ENCODE results near the gene TAC1. TPM values are rescaled to one million over a fixed set of nuclear protein-coding genes. Genes with fewer than 3 reads are reported as not detected.
"Not testable (repeated sequence)": the region's sequence is repeated elsewhere in the genome, so short reads cannot be mapped to it uniquely, and the experiment has no call there.

The TAC1 gene
- total RNA-seq, 2 donors from 2014 or later = 2.2 TPM; not detected in 1

- DNase-seq = no peak
- H3K27ac ChIP-seq = peak overlapping the region; percentile 85
These were observed 40.4 kb downstream of the TAC1 start for GRCh38 chr7:97772045-97772901.

GRCh38 chr7:97786398-97786797 is 54.5 kb downstream of the TAC1 start:
- H3K9ac ChIP-seq (ENCODE audit: low read depth in 2 of 2, low read length in 2 of 2); H3K9me3 ChIP-seq; H3K27ac ChIP-seq; DNase-seq; H3K36me3 ChIP-seq; H3K27me3 ChIP-seq; H3K4me3 ChIP-seq; H3K4me1 ChIP-seq; intact Hi-C loops (cut with DNase I): not testable (repeated sequence)

More at GRCh38 chr7:97772045-97772901, 40.4 kb downstream of the TAC1 start:
- Histone ChIP-seq H3K9ac (ENCODE audit: low read depth in 2 of 2, low read length in 2 of 2) (no peak overlapping the region), H3K4me3 (no peak overlapping the region), H3K27me3 (no peaks in the 10 kb centered on the region), H3K9me3 (no peaks in the 10 kb centered on the region), H3K36me3 (no peaks in the 10 kb centered on the region), H3K4me1 (no peaks in the 10 kb centered on the region)
- no peak for TF ChIP-seq CTCF (IDR thresholded peaks at IDR 0.05)
- intact Hi-C loops (cut with DNase I) = no loop called here

Other genes with a start within 250 kb of the TAC1 start
- gene ASNS, start 140.3 kb downstream of the TAC1 start, total RNA-seq = 10 to 100 TPM; 16.0 to 48.3 TPM

All from colonic mucosa (tissue), 4 donors.